ENCODE measurements around the gene PTPN7.
"Not testable (repeated sequence)": the region's sequence is repeated elsewhere in the genome, so short reads cannot be mapped to it uniquely, and the experiment has no call there.

PTPN7 gene

GRCh38 chr1:202160377-202160940 lies at the start of gene PTPN7:
PTPN7 (minus strand) TSS chr1:202160602; CDS start chr1:202159402, 1,200 bp downstream.
- peak in 2 of 56 donors; percentile 10 to 14 for DNase-seq

DNA sequence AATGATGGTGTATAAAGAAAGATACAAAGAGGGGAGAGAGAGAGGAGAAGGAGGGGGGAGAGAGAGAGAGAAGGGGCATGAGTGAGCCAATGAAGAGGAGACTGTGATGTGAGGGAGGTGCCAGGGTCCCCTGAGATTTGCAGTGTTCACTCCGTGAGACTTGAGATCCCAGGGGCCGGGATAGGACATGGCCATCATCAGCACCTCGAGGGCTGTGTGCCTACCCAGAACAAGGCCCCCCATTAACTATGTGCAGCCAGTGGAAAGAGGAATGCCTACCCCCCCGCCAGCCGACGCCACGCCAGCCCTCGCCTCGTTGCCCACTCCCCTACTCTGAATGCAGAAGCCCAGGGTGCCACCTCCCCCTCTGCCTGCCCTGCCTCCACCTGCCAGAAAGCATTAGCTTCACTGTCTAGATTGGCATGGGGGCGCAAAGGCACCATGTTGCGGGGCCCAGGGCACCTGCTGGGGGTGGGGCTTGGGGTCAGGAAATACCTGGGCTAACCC lies 48.0 kb upstream of the PTPN7 start:
- no peak for DNase-seq

GRCh38 chr1:202207292-202207691 lies 46.9 kb upstream of the PTPN7 start:
- no peak for DNase-seq

GRCh38 chr1:202205523-202206190 lies 45.3 kb upstream of the PTPN7 start:
- DNase-seq: no peak

GRCh38 chr1:202204065-202204464 lies 43.7 kb upstream of the PTPN7 start:
- no peak for DNase-seq

GRCh38 chr1:202203238-202204039 lies 43.0 kb upstream of the PTPN7 start:
- no peak for DNase-seq

GRCh38 chr1:202202500-202203168 lies 42.2 kb upstream of the PTPN7 start:
- no peak for DNase-seq

- no peak for DNase-seq
Measured at GRCh38 chr1:202201971-202202370, 41.6 kb upstream of the PTPN7 start.

- no peak for DNase-seq
Measured at GRCh38 chr1:202201266-202201665, 40.9 kb upstream of the PTPN7 start.

GRCh38 chr1:202200669-202201068 lies 40.3 kb upstream of the PTPN7 start:
- peak in 16 of 56 donors; percentile 10 to 45 (median 21) for DNase-seq

- DNase-seq: no peak
Measured at GRCh38 chr1:202200112-202200548, 39.7 kb upstream of the PTPN7 start.

DNA sequence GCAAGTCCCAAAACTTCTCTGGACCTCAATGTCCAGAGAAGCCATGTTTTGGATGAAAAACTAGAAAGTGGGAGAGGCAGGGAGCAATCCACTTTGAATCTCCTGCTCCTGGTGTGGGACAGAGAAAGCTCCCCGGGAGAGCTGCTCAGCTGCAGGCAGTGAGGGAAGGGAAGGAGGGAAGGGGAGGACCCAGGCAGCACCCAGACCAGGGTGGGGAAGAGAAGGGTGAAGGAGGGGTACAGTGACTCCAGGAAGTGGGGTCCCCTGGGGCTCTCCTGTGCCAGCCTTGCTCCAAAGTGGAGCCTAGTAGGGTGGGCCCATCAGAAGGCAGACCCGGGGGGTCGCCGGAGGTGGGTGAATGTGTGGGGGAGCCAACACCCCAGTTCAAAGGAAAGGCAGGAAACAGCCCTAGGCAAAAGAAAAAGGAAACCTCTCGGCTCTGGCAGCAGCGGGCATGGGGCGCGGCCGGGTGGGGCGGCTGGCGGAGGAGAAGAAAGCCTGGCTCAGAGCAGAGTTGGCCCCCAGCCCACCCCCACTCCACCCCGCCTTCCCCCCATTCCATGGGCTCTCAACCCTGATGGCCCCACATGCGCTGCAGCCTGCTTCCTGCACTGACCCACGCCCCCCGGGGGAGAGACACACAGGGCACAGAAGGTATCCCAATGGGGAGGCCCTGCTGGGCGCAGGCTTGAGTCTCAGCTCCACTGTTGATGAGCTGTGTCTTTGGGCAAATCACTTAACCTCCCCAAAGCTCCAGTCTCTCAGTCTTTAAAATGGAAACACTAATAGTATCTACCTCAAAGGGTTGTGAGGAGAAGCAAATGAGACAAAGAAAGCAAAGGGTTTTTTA lies 38.9 kb upstream of the PTPN7 start:
- peak in 1 of 56 donors; percentile 27 for DNase-seq

GRCh38 chr1:202198366-202198724 lies 37.9 kb upstream of the PTPN7 start:
- no peak for DNase-seq

DNA sequence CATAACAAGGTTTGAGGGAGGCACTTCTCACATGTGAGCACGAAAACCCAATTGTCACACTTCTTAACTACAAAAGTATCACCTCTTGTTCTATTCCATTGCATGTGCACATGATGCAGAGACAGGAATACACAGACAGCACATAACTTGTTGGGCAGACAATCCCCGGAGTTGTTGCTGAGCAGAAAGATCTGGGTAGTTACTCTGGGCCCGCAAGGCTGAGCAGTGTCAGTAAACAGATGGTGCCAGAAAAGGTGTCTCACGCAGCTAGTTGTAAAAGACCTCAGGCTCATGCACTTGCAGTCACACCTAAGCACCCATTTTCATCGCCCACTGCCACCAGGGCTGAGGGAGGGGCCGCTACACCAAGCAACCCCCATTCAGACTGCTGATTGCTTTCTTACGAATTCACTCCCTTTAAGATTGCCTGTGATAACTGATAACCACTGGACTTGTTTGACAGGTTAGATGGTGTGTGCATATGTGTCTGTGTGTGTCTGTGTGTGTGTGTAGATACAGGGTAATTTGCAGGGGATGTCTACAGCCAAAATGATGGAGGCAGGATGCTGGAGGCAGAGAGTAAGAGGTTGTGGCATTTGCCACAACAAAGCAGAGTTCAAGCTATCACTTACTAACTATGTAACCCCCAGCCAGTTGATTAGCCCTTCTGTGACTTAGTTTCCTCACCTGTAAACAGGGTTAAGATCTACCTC lies 37.4 kb upstream of the PTPN7 start:
- no peak for DNase-seq

GRCh38 chr1:202194328-202194648 lies 33.9 kb upstream of the PTPN7 start:
- DNase-seq: no peak

- DNase-seq: no peak
Measured at GRCh38 chr1:202193614-202194327, 33.4 kb upstream of the PTPN7 start, which contains the start of gene LGR6. LGR6 (plus strand) TSS chr1:202193799; CDS start chr1:202193990, 191 bp downstream.

DNA sequence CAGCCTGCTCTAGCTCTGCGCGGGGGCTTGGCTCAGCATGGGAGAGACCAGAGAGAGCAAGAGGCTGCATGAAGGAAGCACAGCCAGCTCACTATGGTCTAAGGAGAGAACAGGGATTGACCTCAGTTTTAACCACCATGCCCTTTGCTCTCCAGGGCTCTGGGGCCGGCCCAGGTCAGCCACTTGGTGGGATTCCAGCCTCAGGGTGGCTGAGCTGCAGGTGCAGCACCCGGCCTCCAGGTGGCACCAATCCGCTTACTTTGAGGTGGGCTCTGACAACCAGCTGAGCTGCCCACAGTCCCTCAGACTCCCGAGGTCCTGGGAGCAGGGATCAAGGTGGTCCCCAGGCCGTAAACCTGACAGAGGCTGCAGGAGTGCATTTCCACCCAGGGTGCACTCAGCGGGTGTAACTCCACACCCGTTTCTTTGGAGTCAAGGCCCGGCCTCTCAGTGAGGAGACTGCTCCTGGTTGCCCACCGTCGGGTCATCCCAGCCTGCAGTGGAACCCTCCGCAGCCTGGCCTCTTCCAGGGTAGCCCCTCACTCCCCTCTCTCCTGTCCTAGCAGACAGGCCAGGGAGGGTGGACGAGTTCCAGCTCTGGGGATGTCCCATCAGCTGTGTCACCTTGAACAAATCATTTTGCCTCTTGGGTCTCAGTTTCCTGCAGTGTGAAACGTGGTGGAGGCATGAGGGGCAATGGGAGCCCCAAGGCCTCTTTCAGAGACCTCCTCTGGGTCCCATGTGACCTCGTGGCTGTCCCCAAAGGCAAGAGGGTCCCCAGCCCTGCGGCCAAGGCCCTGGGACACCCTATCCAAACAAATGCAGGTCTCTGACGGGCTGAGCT lies 32.6 kb upstream of the PTPN7 start:
- peak in 27 of 56 donors; percentile 6 to 62 (median 15) for DNase-seq

- not testable (repeated sequence) for DNase-seq
Measured at GRCh38 chr1:202191391-202191790, 31.0 kb upstream of the PTPN7 start.

Data from nucleus accumbens (tissue), 56 donors.